Cortex of kidney (tissue), 1 donor: Measurements from ENCODE around the gene MARK3.

Source experiments
- DNase-seq: peaks from one replicate; lab custom pipeline; 2025; lab: John Stamatoyannopoulos, UW

Gene MARK3

GRCh38 chr14:103367995-103368394, 17.2 kb upstream of the MARK3 start:
- no peak for DNase-seq

- no peak for DNase-seq
Observed at GRCh38 chr14:103370087-103370486, 15.1 kb upstream of the MARK3 start.

GRCh38 chr14:103372017-103372416, 13.2 kb upstream of the MARK3 start:
- DNase-seq, result no peak

GRCh38 chr14:103372552-103373304, 12.5 kb upstream of the MARK3 start:
- no peak for DNase-seq

- no peak for DNase-seq
Observed at GRCh38 chr14:103374121-103374520, 11.1 kb upstream of the MARK3 start.

DNA sequence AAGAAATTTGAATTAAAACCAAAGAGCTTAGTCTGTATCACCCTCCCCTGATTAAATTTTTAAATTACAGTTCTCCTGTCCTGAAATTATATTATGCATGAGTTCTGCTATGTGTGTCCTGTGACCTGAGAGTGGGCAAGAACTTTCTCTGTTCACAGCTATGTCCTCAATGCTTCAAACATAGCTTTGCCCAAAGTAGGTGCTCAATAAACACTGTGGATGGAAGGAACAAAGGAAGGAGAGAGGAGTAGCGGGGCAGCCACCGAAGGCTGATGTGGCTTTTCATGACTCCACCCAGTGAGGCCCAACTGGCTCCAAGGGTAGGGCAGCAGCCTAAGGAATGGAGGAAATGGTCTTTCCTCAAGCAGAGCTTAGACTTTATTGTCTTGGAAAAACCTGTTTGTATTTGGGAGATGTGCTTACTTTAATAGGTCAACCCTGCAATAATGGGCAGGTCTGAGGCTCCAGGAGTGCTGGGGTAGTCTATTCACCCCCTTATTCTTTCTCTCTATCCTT, 7.6 kb upstream of the MARK3 start:
- no peak for DNase-seq

GRCh38 chr14:103378038-103378854, 7.0 kb upstream of the MARK3 start:
- DNase-seq, result no peak

DNA sequence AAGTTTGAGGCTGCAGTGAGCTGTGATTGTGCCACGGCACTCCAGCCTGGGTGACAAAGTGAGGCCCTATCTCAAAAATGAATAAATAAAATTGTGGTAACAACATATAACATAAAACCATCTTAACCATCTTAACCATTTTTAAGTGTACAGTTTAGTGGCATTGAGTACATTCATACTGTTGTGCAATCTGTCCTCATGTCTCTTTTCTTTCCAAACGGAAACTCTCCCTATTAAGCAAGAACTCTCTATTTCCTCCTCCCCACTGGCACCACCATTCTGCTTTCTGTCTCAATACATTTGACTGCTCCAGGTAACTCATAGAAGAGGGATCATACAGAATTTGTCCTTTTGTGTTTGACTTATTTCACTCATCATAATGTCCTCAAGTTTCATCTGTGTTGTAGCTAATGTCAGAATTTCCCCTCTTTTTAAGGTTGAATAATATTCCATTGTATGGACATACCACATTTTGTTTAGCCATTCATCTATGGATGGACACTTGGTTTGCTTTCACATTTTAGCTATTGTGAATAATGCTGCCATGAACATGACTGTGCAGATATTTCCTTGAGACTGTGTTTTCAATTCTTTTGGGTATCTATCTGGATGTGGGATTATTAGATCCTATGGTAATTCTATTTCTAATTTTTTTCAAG, 4.4 kb upstream of the MARK3 start:
- DNase-seq, result no peak

- no peak for DNase-seq
Observed at GRCh38 chr14:103382376-103382775, 2.8 kb upstream of the MARK3 start.

DNA sequence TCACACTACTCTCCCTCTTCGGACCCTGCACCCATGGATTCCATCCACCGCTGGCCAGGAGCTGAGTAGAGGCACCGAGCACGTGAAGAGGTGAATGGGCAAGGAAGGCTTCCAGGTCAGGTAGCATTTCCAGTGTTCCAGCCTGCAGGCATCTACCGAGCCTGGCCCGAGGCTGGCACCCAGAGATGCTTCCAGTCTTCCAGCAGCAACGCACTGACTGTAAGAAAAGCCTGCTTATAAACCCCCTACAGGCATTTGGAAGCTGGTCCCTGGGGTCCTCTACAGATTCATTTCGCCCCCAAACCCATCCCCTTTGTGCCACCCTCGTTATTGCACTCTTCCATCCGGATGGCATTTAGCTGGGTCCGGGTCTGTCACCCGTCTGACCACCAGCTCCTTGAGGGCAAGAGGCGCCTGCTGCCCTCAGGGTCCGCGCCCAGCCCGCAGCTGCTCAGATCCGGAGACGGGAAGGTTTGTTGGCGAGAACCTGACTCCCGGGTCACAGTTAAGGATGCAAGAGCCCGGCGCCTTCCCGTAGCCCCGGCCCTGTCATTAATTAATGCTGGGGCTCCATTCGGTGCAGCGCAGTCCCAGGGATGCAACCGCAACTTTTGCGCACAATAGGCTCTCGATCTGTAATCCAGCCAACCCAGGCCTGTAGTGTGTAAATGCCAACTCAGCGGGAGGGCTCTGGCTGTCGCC, 614 bp upstream of the MARK3 start:
- DNase-seq, result no peak

GRCh38 chr14:103385929-103386712, 906 bp downstream of the MARK3 start:
- no peak for DNase-seq

DNA sequence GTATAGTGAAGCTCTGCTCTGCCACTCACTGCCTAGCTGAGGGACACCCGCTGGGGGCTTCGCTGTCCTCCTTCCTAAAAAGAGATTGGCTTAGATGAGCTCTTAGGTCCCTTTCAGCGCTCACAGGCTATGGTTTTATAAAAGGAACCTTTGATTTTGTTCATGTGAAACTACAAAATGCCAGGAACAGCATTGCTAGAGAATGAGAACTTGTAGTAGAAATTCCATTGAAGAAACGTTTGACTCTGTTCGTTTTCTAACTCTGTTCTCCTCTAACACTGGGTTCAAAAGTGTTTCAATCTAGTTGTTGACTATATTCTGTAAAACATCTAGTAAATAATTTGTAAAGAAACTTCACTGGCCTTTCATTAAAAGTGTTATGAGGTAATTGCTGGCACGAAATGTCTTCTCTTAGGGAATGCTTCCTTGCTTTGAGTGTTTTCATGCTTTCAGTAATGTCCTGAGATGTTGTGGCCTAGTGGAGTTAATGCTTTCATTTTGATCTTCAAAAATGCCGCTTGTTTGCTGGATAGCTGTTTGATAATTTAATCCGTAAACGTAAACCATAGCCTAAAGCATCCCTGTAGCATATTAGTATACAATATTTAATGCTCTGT, 1.6 kb downstream of the MARK3 start:
- DNase-seq, result no peak

- no peak for DNase-seq
Observed at GRCh38 chr14:103388664-103389063, 3.4 kb downstream of the MARK3 start.

GRCh38 chr14:103390605-103391004, 5.4 kb downstream of the MARK3 start:
- no peak for DNase-seq

GRCh38 chr14:103391048-103391447, 5.8 kb downstream of the MARK3 start:
- DNase-seq, result no peak

DNA sequence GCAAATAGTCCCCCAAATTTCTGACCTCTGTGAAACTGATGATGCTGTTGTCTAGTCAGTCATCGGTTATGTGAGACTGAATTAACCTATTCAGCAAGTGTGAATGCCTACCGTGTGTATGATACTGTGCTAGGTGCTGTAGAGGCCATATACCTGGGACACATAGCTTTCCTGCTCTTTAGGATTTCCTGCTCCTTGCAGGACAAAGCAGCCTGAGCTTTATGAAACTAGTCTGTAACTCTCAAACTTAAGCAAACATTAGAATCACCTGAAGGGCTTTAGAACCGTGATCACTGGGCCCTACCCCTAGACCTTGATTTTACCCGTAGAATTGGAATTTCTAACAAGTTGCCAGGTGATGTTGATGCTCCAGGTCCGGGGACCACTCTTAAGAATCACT, 6.9 kb downstream of the MARK3 start:
- DNase-seq, result no peak

DNA sequence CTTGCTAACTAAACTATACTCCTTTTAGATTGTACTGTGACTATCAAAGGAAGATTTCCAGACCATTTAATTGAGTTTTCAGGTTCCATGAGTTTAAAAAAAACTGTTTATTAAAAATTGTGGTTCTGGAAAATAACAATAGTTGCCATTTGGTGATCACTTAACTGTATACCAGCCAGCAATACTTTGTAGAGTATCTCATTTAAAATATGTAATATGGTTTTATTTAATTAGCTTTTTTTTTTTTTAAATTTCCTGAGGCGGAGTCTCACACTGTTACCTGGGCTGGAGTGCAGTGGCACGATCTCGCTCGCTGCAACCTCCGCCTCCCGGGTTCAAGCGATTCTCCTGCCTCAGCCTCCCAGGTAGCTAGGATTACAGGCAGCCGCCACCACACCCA, 7.4 kb downstream of the MARK3 start:
- no peak for DNase-seq

GRCh38 chr14:103393070-103393469, 7.9 kb downstream of the MARK3 start:
- no peak for DNase-seq

- DNase-seq, result no peak
Observed at GRCh38 chr14:103393676-103394626, 8.7 kb downstream of the MARK3 start.

GRCh38 chr14:103395244-103395643, 10.0 kb downstream of the MARK3 start:
- DNase-seq, result no peak
